ENCODE measurements around the gene RGL2. TPM values are rescaled to one million over a fixed set of nuclear protein-coding genes. Genes with fewer than 3 reads are reported as not detected.
A peak's percentile ranks its signal among the peaks of the same experiment; 100 is the strongest.

RGL2 gene
- total and polyA plus RNA-seq, 2 donors (not counting 3 experiments of a cell fraction or from before 2014, with no cell fraction given): 87.7 to 90.3 TPM

DNA sequence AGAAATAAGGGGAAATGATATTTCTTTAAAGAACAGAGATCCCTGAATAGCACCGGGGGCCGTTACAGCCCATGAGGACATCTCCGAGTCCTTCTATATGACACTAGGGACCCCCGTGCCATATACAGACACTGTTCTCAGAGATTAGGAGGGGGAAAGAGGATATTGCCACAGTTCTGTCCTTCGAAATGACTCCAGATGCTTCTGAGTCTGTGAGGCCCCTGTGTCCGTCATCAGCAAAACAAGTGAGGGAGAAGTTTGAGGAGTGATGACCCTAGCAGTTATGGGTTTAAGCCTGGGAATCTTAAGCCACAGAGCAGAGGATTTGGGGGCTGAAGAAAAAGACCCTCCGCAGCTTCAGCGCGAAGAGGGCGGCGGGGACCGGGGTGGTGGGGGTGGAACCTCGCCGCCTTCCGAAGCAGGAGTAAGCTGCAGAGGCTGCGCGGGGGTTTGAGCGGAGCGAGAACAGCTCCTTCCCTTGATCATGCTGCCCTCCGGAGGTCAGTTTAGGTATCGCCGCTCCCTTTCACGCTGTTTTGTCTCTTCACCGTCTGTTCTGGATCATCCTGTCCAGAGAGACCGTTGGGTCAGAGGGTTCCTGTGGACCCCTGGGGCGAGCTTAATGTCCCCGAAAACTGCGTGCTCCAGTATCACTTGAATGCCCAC, 50.6 kb downstream of the RGL2 start:
- POLR2A ChIA-PET: interaction anchor here (0.6 to 2.7 kb wide), 5 partner anchors 24 to 276 kb away, joined by 3 to 12 read pairs (median 7); partner anchors contain the start of genes HSD17B8, RING1, RPS18 and VPS52
- DNase-seq (ENCODE audit: low read depth, low spot score) (peak; percentile 89), FAIRE-seq (peak; percentile 86)
- H3K27me3 ChIP-seq (ENCODE audit: control insufficient read depth in 2 of 2, insufficient read depth in 2 of 2, low read length in 2 of 2): peaks cover 2 to 6% of the 10 kb centered on the region in 2 experiments
- no peaks in the 10 kb centered on the region for H3K9me3 ChIP-seq (replicated peaks; ENCODE audit: control insufficient read depth, insufficient read depth, low read length)
- no peaks in the 10 kb centered on the region for H3K79me2 ChIP-seq (ENCODE audit: control insufficient read depth, insufficient read depth, low read length)
- intact Hi-C loops (cut with micrococcal nuclease) (loop anchor here (1.0 to 10.0 kb wide), 5 partner anchors 40 to 363 kb away; partner anchors contain the start of gene RING1), dilution Hi-C loops (cut with MboI; ENCODE audit: extremely low pct_ligation_motif_present, low sequenced_read_pairs) (no loop called here)
- peaks cover 0 to 2% of the 10 kb centered on the region in 2 experiments for H3K36me3 ChIP-seq (ENCODE audit: control insufficient read depth in 2 of 2, extremely low read depth in 1 of 2, insufficient read depth in 2 of 2, low read length in 2 of 2)
- peaks cover 23% of the 10 kb centered on the region for H3K4me1 ChIP-seq (ENCODE audit: control insufficient read depth, extremely low read depth, insufficient read depth, low read length)
- CTCF ChIA-PET: interaction anchor here (0.6 to 4.5 kb wide), 56 partner anchors 11 to 1751 kb away, joined by 3 to 99 read pairs (median 5); partner anchors contain the start of genes BRD2, HLA-DPA1, HLA-DPB1 and HSD17B8
- no TSS peak for BruUV-seq (replicated peaks)
- peak overlapping the region; percentile 81 for H2AFZ ChIP-seq (ENCODE audit: low read depth, low read length)
- peak overlapping the region; percentile 64 for H3K27ac ChIP-seq (ENCODE audit: insufficient read depth, low read depth, low read length)
- H3K4me2 ChIP-seq (ENCODE audit: insufficient read depth, low read length): peak overlapping the region; percentile 91
- peak overlapping the region; percentile 57 for H3K9ac ChIP-seq (replicated peaks; ENCODE audit: extremely low read depth, insufficient read depth, low read length)
- H3K9me1 ChIP-seq (replicated peaks; ENCODE audit: control insufficient read depth, extremely low read depth, insufficient read depth, low read length): no peaks in the 10 kb centered on the region
- peak overlapping the region; percentile 13 to 51 (median 33) for H3K4me3 ChIP-seq (replicated peaks in 1 of 3; ENCODE audit: insufficient read depth in 1 of 3, low read depth in 1 of 3, low read length in 3 of 3)
- H4K20me1 ChIP-seq (replicated peaks; ENCODE audit: control insufficient read depth, extremely low read depth, insufficient read depth, low read length): no peaks in the 10 kb centered on the region
- TF ChIP-seq JUN (IDR thresholded peaks at IDR 0.05; ENCODE audit: borderline replicate concordance, insufficient read depth, insufficient read length, low read depth) (no peak), FOS (IDR thresholded peaks at IDR 0.05; ENCODE audit: borderline replicate concordance, insufficient read depth, low read length) (no peak)
- TF ChIP-seq, protein P1, sequence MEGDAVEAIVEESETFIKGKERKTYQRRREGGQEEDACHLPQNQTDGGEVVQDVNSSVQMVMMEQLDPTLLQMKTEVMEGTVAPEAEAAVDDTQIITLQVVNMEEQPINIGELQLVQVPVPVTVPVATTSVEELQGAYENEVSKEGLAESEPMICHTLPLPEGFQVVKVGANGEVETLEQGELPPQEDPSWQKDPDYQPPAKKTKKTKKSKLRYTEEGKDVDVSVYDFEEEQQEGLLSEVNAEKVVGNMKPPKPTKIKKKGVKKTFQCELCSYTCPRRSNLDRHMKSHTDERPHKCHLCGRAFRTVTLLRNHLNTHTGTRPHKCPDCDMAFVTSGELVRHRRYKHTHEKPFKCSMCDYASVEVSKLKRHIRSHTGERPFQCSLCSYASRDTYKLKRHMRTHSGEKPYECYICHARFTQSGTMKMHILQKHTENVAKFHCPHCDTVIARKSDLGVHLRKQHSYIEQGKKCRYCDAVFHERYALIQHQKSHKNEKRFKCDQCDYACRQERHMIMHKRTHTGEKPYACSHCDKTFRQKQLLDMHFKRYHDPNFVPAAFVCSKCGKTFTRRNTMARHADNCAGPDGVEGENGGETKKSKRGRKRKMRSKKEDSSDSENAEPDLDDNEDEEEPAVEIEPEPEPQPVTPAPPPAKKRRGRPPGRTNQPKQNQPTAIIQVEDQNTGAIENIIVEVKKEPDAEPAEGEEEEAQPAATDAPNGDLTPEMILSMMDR (IDR thresholded peaks at IDR 0.05; ENCODE audit: extremely low read depth in 1 of 2, insufficient read depth in 1 of 2, low read depth in 1 of 2, low read length in 2 of 2): peak; percentile 81 to 93

Data from endothelial cell of umbilical vein (primary cell).